Right lung (tissue), 5 donors: Measurements from ENCODE around the gene KCNT1. TPM values are rescaled to one million over a fixed set of nuclear protein-coding genes. Genes with fewer than 3 reads are reported as not detected.

Experiments used
- DNase-seq, 2 donors: peaks; one replicate each; pipeline ENCODE4 v3.0.0-alpha.2; 2013
- polyA plus RNA-seq, 5 donors: library from polyadenylated mRNA; unstranded; fragments of 120-200 nt; gene quantifications; one replicate each; pipeline versions ENCODE4 v1.2.1 to v1.2.3, GENCODE V29; 2013; ENCODE audit warnings: inconsistent platforms in 1 of 5, low replicate concordance in 1 of 5; ENCODE audit not compliant: insufficient read length in 5 of 5, insufficient read depth in 1 of 5

KCNT1 gene
- polyA plus RNA-seq, 5 donors, result 0.21 to 0.90 (median 0.53) TPM

DNA sequence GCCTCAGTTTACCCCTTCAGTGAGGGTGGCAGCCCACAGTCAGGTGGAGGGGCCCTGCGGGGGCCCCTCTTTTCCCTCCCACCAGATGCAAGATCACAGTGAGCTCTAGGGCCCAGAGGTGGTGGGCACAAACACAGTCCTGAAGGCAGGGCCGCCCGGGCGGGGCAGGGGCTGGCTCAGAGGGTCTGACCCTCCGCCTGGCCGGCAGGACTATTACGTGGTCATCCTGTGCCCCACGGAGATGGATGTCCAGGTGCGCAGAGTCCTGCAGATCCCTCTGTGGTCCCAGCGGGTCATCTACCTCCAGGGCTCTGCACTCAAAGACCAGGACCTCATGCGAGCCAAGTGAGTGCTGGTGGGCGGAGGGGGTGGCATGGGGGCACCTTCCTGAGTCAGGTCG lies 63.4 kb downstream of the KCNT1 start:
- DNase-seq, result no peak

GRCh38 chr9:135766251-135766650 lies 64.3 kb downstream of the KCNT1 start:
- DNase-seq, result peak in 1 of 2 donors; percentile 1

- no peak for DNase-seq
Measured at GRCh38 chr9:135766707-135767106, 64.7 kb downstream of the KCNT1 start.

DNA sequence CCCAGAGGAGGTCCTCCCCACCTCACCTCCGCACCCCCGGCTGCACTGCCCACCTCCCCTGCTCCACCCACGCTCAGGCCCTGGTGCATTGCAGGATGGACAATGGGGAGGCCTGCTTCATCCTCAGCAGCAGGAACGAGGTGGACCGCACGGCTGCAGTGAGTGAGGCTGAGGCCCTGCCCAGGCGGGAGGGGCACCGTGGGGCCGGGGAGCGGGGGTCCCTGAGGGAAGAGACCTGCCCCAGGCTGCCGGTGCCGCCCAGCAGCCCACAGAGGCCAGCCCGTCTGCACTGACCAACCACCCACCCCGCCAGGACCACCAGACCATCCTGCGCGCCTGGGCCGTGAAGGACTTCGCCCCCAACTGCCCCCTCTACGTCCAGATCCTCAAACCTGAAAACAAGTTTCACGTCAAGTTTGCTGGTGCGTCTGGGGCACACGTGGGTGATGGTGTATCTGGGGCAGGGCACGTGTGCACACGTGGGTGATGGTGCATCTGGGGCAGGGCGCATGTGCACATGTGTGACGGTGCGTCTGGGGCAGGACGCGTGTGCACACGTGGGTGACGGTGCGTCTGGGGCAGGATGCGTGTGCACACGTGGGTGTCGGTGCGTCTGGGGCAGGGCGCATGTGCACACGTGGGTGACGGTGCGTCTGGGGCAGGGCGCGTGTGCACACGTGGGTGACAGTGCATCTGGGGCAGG lies 66.7 kb downstream of the KCNT1 start:
- no peak for DNase-seq

DNA sequence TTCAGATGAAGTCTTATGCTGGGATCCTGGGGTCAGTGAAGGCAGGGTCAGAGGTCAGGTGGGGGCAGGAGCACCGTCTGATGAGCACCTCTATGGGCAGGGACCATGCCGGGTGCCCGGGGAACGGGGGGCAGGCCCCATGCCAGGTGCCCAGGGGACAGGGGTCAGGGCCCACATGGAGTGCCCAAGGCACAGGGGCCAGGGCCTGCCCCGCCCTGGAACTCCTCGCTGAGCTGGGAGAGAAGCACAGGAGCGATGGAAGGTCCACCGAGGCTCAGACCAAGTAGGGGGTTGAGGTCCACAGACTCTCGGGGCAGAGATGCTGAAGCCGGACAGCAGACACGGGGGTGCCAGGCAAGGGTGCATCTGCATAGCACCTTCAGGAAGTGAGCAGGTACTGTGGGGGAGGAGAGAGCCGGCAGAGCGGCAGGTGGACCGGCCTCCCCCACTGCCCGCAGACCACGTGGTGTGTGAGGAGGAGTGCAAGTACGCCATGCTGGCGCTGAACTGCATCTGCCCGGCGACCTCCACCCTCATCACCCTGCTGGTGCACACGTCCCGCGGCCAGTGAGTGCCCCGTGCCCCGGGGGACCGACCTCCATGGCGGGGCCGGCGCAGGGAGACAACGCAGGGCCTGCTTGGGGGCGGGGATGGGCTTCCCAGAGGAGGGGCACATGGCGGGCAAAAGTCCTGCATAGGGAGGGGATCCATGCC lies 67.7 kb downstream of the KCNT1 start:
- DNase-seq, result no peak

- no peak for DNase-seq
Measured at GRCh38 chr9:135770203-135770535, 68.2 kb downstream of the KCNT1 start.

DNA sequence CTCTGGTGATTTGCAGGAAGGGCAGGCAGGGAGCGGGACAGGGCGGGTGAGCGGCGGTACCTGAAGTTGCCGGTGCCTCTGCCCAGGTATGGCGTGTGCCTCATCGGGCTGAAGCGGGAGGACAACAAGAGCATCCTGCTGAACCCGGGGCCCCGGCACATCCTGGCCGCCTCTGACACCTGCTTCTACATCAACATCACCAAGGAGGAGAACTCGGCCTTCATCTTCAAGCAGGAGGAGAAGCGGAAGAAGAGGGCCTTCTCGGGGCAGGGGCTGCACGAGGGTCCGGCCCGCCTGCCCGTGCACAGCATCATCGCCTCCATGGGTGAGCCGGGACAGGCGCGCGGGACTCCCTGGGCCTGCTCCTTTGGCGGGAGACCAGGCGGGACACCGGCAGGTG lies 68.8 kb downstream of the KCNT1 start:
- DNase-seq, result no peak

GRCh38 chr9:135771401-135772051 lies 69.5 kb downstream of the KCNT1 start:
- no peak for DNase-seq

- no peak for DNase-seq
Measured at GRCh38 chr9:135772056-135772646, 70.2 kb downstream of the KCNT1 start.

GRCh38 chr9:135772702-135773493 lies 70.9 kb downstream of the KCNT1 start:
- no peak for DNase-seq

- no peak for DNase-seq
Measured at GRCh38 chr9:135773530-135774238, 71.7 kb downstream of the KCNT1 start.

GRCh38 chr9:135774239-135774747 lies 72.3 kb downstream of the KCNT1 start:
- DNase-seq, result no peak

GRCh38 chr9:135774794-135775525 lies 73.0 kb downstream of the KCNT1 start:
- DNase-seq, result no peak

- DNase-seq, result no peak
Measured at GRCh38 chr9:135775911-135776310, 73.9 kb downstream of the KCNT1 start.

DNA sequence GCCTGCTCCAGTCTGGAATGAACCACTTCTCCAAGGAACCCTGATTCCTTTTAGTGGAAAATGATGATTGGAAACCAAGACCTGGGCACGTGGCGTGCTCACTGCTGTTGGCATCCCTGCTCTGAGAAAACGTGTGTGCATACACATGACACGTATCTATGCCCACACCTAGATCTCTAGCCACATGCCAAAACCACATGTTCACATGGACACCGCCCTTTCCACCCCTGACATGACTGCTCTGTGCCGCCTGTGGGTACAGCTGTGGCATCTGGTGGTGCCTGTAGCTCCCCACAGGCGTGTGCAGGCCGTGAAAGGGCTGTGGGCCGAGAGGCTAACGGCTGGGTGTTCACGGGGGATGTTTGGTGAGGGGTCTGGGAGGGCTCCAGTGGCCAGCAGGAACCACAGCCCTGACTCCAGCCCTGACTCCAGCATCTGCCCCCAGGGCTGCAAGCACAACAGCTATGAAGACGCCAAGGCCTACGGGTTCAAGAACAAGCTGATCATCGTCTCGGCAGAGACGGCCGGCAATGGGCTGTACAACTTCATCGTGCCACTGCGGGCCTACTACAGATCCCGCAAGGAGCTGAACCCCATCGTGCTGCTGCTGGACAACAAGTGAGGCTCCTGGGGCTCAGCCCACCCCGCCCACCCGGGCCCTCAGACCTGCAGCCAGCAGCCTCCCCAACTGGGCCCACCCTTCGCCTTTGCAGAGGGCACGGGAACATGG lies 75.1 kb downstream of the KCNT1 start:
- no peak for DNase-seq

DNA sequence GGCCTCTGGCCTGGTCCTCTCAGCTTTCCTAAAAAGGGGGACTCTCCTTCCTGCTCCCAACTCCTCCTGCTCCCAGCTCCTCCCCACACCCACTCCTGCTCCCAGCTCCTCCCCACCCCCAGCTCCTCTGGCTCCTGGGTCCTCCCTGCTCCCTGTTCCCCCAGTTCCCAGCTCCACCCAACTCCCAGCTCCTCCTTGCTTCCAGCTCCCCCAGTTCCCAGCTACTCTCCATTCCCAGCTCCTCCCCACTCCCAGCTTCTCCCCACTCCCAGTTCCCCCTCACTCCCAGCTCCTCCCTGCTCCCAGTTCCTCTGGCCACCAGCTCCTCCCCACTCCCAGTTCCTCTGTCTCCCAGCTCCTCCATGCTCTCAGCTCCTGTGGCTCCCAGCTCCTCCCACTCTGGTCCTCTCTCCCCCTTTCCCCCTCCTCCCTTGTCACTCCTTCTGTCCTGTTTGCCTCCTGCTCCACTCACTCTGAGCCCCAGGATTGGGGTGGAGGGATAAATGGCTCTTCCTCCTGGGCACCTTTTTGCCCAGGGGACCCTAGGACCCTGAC lies 75.7 kb downstream of the KCNT1 start:
- no peak for DNase-seq

DNA sequence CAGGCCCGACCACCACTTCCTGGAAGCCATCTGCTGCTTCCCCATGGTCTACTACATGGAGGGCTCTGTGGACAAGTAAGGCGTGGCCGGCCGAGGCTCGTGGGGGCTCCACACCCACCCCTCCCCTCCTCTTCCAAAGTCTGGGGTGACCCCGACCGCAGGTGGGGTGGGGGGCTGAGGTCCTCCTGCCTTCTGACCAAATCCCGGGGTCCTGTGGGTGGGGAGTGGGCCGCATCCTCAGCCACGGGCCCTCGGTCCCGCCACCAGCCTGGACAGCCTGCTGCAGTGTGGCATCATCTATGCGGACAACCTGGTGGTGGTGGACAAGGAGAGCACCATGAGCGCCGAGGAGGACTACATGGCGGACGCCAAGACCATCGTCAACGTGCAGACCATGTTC lies 76.4 kb downstream of the KCNT1 start:
- no peak for DNase-seq

GRCh38 chr9:135779571-135779970 lies 77.6 kb downstream of the KCNT1 start:
- DNase-seq, result no peak

- no peak for DNase-seq
Measured at GRCh38 chr9:135780086-135780485, 78.1 kb downstream of the KCNT1 start.
